NCI-H748 treated with DMSO at 0.1 percent for 48 hours (cell line): ENCODE results near the gene ODC1.
"Not testable (repeated sequence)": the region's sequence is repeated elsewhere in the genome, so short reads cannot be mapped to it uniquely, and the experiment has no call there.

Source experiments
- DNase-seq: peaks from one replicate; lab custom pipeline; 2025; lab: John Stamatoyannopoulos, UW

ODC1 gene

GRCh38 chr2:10478298-10478625, 30.1 kb upstream of the ODC1 start:
- no peak for DNase-seq

- DNase-seq, result no peak
Observed at GRCh38 chr2:10477443-10478297, 29.5 kb upstream of the ODC1 start.

GRCh38 chr2:10476723-10477442, 28.8 kb upstream of the ODC1 start:
- no peak for DNase-seq

- no peak for DNase-seq
Observed at GRCh38 chr2:10475811-10476660, 27.9 kb upstream of the ODC1 start.

GRCh38 chr2:10475221-10475722, 27.1 kb upstream of the ODC1 start:
- no peak for DNase-seq

GRCh38 chr2:10473121-10473756, 25.1 kb upstream of the ODC1 start:
- DNase-seq, result no peak

GRCh38 chr2:10471955-10472354, 23.8 kb upstream of the ODC1 start:
- DNase-seq, result no peak

GRCh38 chr2:10471046-10471571, 23.0 kb upstream of the ODC1 start:
- DNase-seq, result no peak

- DNase-seq, result no peak
Observed at GRCh38 chr2:10469955-10470608, 22.0 kb upstream of the ODC1 start.

- no peak for DNase-seq
Observed at GRCh38 chr2:10469301-10469700, 21.2 kb upstream of the ODC1 start.

- no peak for DNase-seq
Observed at GRCh38 chr2:10467401-10467800, 19.3 kb upstream of the ODC1 start.

GRCh38 chr2:10466801-10467200, 18.7 kb upstream of the ODC1 start:
- no peak for DNase-seq

- no peak for DNase-seq
Observed at GRCh38 chr2:10465910-10466309, 17.8 kb upstream of the ODC1 start.

GRCh38 chr2:10462178-10463083, 14.3 kb upstream of the ODC1 start:
- DNase-seq, result no peak

- no peak for DNase-seq
Observed at GRCh38 chr2:10460366-10460796, 12.3 kb upstream of the ODC1 start.

- DNase-seq, result no peak
Observed at GRCh38 chr2:10457846-10458598, 9.9 kb upstream of the ODC1 start.

GRCh38 chr2:10457195-10457594, 9.1 kb upstream of the ODC1 start:
- DNase-seq, result not testable (repeated sequence)

- DNase-seq, result no peak
Observed at GRCh38 chr2:10454505-10454904, 6.4 kb upstream of the ODC1 start.

- no peak for DNase-seq
Observed at GRCh38 chr2:10453905-10454298, 5.8 kb upstream of the ODC1 start.
